HG02678 (cell line): ENCODE data around the gene DROSHA.

Source experiments
- ATAC-seq: cut with Tn5 transposase; IDR thresholded peaks from one replicate; pipeline ENCODE4 v1.9.1; 2021; ENCODE audit warnings: mild to moderate bottlenecking, moderate library complexity; ENCODE audit not compliant: unreplicated experiment

DROSHA gene

DNA sequence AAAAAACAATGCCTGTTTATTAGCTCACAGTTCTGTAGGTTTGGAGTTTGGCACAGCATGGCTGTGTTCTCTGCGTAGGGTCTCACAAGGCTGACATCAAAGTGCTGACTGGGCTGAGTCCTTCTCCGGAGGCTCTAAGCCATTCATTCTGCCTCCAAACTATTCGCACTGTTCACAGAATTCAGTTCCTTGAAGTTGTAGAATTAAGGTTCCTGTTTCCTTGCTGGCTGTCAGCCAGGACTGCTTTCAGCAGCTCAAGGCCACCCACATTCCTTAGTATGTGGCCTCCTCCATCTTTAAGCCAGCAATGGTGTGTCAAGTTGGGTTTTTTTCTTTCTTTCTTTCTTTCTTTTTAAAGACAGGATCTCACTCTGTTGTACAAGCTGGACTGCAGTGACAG lies 176.6 kb downstream of the DROSHA start:
- ATAC-seq, result no peak
